GM21717 (cell line): ENCODE results near the gene P2RX1.
"Not testable (repeated sequence)": the region's sequence is repeated elsewhere in the genome, so short reads cannot be mapped to it uniquely, and the experiment has no call there.

Experiments
- ATAC-seq: cut with Tn5 transposase; IDR thresholded peaks from one replicate; pipeline ENCODE4 v1.9.1; 2021; ENCODE audit warnings: mild to moderate bottlenecking, moderate library complexity; ENCODE audit not compliant: unreplicated experiment

P2RX1 gene

DNA sequence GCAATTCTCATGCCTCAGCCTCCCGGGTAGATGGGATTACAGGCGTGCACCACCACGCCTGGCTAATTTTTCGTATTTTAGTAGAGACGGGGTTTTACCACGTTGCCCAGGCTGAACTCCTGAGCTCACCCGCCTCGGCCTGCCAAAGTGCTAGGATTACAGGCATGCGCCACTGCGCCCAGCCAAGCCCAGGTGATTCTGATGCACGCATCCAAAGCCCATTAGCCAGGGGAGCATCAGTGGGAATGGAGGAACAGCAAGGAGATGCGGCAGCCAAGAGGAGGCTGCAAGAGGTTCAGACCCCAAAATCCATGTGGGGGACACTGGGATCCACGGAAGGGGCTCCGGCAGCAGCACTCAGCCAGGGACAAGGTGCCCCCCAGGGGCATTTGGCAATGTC lies 35.9 kb upstream of the P2RX1 start:
- no peak for ATAC-seq

DNA sequence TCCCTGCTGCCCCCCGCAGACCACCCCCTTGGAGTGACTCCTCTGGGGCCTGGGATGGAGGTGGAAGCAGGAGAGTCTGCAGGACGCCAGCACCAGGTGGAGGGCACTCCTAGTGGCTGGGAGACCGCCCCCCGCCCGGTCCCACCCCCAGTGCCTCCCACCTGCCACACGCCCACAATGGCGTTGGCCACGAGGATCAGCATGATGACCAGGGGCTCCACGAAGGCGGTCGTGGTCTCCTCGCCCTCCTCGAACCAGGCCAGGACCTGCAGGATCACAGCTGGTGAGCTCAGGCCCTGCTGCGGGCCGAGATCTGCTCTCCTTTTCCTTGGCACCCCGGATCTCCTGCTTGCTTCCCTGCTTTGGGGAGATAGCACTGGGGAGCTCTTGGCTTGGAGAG lies 35.2 kb upstream of the P2RX1 start:
- no peak for ATAC-seq

DNA sequence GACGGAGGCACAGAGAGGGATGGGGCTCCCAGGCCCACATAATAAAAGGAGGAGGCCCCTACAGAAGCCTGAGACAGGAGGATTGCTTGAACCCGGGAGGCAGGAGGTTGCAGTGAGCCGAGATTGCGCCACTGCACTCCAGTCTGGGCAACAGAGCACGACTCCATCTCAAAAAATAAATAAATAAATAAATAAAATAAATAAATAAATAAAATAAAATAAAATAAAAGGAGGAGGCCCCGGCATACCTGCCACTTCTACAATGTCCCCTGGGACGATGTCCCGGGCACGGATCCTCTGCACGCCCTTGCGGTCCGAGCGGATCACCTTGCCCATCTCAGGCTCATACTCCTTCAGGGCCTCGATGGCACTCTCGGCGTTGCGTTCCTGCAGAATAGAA lies 34.7 kb upstream of the P2RX1 start:
- ATAC-seq, result no peak

DNA sequence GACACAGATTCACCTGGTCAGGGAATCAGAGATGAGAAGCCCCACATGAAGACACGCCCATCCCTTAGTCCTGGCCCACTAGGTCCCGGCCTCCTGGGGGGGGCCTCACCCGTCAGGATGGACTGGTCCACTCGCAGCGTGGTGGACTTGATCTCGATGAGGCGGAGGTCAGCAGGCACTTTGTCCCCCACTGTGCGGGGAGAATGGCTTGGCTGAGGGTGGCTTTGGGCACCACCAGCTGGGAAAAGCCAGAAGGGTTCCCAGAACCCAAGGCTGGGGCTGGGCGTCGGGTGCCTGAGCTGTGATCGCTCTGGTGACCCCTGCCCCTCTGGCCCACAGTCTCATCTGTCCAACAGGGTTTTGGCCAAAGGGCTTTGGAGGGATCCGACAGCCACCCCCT lies 34.3 kb upstream of the P2RX1 start:
- no peak for ATAC-seq

DNA sequence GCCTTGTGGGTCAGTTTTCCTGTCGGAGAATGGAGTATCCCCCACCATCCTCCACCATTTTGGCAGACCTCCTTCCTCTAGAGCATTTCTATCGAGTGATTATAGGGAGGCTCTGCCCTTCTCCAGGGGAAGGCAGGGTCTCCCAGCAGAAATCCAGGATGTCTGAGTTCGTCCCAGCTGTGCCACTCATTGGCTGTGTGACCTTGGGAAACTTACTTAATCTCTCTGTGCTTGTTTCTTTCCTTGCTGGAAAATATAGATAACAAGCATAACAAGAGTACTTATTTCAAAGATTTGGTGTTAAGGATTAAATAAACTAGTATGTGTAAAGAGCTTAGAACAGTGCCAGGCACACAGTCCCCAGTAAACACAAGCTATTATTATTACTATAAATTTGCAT lies 33.2 kb upstream of the P2RX1 start:
- no peak for ATAC-seq

DNA sequence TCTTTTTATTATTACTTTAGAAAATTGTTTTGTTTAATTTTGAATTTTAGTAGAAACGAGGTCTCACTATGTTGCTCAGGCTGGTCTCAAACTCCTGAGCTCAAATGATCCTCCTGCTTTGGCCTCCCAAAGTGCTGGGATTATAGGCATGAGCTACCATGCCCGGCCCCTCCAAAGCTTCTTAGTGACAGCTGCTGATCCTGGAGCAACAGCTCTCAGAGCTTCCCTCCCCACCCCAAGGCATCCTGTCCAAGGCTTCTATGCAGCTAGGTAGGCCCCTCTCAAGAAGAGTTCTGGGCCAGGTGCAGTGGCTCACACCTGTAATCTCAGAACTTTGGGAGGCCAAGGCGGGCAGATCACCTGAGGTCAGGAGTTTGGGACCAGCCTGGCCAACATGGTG lies 32.3 kb upstream of the P2RX1 start:
- ATAC-seq, result not testable (repeated sequence)

DNA sequence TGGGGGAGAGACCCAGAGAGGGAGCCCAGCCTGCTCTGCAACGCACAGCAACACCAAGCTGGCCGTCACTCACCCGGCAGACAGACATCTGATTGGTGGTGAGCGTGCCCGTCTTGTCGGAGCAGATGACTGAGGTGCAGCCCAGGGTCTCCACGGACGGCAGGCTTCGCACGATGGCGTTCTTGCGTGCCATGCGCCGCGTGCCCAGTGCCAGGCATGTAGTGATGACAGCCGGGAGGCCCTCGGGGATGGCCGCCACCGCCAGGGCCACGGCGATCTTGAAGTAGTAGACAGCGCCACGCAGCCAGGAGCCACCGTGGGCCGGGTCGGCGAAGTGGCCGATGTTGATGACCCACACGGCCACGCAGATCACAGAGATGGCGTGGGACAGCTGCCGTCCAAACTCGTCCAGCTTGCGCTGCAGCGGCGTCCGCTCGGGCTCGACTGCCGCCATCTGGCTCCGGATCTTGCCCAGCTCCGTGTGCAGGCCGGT lies 31.1 kb upstream of the P2RX1 start:
- ATAC-seq, result no peak

DNA sequence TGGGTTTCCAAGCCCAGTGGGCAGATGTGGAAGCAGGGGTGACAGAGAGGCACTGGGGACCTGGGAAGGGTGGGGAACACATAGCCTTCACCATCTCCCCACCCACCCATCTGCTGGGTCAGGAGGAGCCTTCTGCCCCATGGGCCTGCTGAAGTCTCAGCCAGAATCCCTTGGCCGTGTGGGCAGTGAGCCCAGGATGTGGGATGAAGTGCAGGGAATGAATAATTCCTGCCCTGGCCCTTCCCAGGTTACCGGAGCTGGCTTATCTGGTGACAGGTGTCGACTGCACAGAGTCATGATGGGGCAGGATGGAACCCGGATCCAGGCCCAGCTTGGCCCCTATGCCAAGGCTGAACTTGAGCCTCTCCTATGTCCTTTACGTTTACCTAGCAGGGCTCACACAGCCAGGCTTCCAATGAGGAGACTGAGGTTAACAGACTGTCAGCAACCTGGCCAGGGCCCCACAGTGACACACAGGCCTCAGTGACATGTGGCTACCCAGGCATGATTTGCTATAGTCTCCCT lies 30.5 kb upstream of the P2RX1 start:
- ATAC-seq, result no peak

DNA sequence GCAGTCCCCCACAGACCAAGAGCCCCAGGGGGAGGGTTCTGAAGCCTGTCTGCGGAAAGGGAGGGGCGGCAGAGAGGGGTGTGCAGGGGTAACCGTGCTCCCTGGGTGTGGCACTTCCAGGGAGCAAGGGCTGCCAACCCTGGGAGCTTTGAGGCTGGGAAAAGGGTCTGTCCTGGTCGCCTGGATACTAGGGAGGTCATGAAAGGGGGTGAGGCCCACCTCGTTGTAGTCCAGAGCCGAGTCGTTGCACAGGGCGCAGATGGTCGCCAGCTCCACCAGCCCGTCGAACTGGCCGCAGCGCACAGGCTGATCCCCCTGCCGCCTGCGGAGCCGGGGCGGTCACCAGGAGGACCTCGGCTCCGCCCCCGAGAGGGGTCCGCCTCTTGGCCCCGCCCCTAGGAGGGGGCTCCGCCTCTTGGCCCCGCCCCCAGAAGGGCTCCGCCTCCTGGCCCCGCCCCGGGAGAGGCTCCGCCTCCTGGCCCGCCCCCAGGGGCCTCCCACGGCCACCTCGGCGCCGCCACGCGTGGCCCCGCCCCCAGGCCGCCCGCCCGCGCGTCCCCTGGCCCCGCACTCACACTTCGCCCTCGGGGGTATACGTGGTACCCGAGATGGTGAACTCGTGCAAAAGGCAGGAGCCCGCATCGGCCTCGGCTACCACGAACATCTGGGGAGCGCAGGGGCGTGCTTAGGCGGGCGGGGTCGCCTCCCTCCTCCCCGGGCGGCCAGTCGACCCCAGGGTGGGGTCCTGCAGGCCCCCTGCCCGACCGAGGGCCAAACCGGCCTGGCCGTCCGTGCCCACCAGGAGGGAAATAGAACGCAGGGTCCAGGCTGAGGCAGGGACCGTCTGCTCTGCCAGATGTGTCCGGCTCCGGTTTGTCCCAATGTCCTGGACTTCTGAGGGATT lies 28.5 kb upstream of the P2RX1 start:
- ATAC-seq, result no peak

DNA sequence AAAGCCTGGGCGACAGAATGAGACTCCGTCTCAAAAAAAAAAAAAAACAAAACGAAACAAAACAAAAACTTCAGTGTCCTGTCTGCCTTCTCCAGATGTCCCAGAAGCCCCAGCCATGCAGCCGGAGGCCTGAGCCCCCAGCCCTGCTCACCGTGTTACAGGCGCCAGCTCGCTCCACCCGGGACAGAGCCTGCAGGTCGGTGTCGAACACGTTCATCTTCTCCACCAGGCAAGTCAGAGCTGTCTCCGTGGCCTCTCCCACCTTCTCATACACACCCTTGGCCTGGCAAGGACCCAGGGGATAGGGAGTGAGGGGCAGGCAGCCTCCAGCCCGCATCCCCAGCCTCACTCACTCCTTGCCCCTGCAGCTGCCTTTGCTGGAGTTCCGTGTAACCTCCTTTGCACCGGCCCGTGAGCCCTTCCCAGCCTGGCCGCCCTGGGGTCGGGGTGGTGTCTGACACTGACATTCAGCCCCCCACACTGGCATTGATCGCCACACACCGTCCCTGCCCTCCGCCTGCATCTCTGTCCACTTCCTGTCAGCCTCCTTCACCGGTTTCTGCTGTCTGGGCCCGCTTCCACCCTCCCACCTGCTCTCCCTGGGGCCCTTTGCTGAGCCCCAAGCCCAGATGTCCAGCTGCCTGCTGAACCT lies 27.1 kb upstream of the P2RX1 start:
- ATAC-seq, result no peak

DNA sequence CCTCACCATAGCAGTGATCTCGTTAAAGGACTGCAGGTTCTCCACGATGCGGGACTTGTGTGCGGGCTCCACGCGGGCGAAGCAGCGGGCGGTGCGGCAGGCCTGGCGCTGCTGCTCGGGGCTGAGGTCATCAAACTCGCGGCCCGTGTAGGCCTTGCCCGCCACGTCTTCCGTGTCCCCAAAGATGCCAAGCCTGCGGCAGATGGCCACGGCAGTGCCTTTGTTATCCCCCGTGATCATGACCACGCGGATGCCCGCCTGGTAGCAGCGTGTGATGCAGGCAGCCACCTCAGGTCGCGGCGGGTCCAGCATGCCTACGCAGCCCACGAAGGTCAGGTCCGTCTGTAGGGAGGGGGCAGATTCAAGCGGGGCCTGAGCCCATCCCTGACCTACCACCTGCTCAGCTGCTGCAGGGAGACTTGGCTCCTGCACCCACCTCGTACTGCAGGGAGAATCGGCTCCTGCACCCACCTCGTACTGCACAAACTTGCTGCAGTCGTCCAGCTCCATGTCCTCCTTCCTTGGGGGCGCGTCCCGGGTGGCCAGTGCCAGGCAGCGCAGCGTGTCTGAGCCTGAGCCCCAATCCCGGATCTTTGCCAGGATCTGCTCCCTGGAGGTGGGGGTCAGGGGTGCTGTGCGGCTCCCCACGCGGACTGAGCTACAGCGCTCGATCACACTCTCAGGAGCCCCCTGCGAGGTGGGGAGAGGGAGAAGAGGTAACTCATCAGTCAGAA lies 24.9 kb upstream of the P2RX1 start:
- ATAC-seq, result no peak

DNA sequence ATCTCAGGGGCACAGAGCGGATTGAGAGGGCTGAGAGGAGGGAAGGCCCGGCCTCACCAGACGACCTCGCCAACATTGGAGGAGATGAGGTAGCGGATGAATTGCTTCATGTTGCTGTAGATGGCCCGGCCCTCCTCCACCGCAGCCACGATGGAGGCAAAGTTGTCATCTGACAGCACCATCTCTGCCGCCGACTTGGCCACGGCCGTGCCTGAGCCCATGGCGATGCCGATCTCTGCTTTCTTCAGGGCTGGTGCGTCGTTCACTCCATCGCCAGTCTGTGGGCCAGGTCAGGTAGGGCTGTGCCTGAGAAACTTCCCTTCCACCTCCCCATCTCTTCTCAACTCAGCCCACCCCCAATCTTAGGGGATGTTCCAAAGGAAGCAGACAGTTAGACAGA lies 21.1 kb upstream of the P2RX1 start:
- no peak for ATAC-seq

DNA sequence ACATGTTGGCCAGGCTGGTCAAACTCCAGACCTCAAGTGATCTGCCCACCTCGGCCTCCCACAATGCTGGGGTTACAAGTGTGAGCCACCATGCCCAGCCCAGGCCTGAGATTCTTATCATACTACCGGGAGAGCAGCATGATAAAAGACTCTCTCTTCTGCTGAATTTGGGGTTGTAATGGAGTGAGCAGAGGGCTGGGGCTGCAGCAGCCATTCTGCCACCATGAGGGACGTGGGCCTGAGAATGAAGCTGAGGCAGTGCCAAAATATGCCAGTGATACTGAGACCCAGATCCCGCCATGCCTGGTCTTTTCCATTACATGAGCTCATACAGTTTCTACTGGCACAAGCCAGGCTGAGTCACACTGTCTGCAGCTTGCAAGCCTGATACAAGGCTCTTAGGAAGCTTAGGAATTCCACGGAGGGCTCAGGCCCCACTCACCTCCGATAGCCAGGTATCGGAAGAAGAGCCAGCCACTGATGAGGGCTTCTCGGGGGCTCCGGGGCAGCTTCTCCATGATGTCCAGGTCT lies 19.6 kb upstream of the P2RX1 start:
- no peak for ATAC-seq

DNA sequence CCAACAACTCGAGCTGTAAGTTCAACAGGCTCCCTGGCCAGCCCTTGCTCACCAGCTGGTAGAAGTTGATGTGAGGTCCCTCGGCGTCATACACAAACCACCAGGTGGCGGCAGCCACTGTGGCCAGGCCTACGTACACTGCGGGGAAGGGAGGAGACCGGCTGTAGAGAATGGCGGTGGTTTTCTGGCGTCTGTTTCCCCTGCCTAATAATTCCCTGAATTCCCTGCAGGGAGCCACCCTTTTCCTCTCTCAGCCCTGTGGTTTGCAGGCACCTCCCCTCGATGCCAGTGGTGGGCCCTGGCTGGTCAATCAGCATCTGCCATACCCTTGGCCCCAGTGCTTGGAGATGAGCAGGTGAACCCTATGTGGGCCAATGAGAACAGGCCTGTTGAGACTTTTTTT lies 18.9 kb upstream of the P2RX1 start:
- no peak for ATAC-seq

DNA sequence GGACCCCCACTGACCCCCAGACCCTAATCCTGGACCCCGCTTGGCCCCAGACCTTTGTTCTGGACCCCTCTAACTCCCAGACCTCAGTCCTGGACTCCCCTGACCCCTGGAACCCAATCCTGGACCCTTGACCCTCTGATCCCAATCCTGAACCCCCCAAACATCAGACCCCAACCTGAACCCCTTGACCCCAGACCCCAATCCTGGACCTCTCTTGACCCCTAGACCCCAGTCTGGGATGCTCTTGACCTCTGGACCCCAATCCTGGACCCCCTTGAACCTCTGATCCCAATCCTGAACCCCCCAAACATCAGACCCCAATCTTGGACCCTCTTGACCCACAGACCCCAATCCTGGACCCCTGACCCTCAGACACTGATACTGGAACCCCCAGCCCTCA lies 13.5 kb upstream of the P2RX1 start:
- no peak for ATAC-seq

DNA sequence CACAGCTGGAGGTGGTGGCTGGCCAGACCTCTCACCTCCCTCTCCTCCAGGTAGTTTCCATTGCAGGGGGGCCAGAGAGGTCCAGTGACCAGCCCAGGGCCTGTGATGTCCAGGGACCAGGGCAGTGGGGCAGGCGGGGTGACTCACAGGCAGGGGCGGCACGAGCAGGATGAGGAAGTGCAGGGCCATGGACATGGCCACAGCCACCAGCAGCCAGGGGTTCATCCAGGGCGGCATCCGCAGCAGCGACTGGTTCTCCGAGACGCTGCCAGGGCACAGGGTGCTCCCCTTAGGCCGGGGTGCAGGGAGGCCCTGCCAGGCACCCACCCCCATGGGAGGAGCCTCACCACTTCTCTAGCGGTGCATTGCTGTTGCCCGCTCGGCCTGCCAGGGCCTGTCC lies 12.9 kb upstream of the P2RX1 start:
- ATAC-seq, result no peak

DNA sequence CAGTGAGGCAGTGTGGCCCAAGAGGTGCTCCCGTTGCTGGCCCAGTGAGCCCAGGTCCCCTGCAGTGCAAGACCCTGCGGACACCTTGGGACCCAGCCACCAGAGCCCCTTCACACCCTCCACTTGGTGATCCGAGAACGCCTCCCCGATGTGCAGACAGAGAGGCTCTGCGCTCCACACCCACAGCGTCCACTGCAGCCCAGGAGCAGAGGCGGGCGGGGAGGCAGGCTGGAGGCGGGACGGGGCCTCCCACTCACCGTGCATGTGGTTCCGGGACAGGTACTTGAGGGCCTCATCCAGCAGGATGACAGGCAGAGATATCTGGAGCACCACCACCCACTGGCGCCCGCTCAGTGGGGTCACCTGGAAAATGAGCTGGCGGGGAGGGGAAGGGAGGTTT lies 12.1 kb upstream of the P2RX1 start:
- no peak for ATAC-seq

DNA sequence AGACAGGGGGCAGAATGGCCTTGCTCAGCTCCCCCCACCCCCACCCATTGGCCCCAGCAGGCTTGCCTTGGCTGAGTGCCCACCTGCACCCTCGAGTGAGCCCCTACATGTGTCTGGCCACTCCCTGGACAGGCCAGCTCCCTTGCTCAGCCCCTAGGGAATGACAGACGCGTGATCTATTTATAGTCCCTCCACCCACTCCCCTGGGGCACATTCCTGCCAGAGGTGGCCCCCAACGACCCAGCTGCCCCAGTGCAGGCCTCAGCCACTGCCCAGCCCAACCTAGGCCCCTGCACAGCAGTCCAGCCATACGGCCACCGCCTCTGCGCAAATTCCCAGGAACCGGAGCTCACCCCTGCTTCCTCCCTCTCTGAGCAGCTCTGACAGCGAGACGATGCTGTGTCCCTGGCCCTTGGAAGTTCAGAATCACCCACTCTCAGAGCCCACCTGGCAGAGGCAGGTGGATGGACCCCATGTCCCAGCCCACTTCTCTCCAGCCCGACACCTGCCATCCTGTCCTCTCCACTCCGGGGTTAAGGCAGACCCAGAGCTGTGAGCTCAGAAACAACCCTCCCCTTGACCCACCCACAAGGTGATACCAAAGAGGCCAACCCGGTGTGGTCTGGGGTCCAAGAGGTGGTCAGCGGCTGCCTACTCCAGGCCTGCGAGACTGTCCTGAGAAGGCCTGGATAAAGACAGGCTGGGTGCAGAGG lies 11.5 kb upstream of the P2RX1 start:
- ATAC-seq, result no peak

DNA sequence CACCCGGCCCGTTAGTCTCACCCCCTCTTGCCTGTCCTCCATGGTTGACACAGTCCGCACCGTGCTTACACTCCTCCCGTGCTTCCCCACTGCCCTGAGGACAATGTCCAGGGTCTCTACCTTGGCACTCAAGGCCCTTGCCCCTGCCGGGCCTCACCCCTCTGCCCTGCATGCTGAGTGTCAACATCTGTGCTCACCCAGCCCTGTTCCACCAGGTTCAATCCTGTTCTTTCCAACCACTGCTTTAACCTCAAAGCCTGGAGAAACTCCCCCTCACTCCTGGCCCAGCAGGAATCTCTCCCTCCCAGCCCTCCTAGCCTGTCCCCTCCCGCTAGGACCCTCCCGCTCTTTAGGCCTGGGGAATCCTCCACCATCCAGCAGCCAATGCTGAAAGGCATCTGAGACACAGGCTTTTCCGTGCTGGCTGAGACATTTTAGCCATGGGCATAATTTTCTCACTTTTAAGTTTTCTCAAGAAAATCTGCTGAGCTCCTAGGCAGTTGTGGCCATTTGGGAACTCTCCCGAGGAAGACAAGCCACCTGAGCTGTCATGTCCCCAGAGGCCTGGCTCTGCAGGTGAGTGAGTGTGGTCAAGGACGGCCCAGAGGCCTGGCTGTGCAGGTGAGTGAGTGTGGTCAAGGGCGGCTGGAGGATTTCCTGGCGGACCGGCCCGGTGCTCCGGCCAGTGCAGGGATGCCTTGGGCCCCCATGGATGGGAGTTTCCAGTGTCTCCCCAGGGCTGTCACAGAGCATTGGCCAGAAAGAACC lies 10.8 kb upstream of the P2RX1 start:
- no peak for ATAC-seq
